Measurements from ENCODE around the gene SYCP1. TPM values are rescaled to one million over a fixed set of nuclear protein-coding genes. Genes with fewer than 3 reads are reported as not detected.

The SYCP1 gene
- total and polyA plus RNA-seq, 2 of the 13 experiments (the other 11 are each of a cell fraction or from before 2014, with no cell fraction given) = not detected

GRCh38 chr1:115023593-115023992, 168.9 kb downstream of the SYCP1 start:
- BruUV-seq (replicated peaks) = no TSS peak
- intact Hi-C loops (cut with micrococcal nuclease; ENCODE audit: unreplicated experiment) (no loop called here), in situ Hi-C loops (cut with HindIII; ENCODE audit: extremely low pct_ligation_motif_present, low pct_unique_long_range_greater_than_20kb) (no loop called here)
- DNase-seq (ENCODE audit: low spot score) = no peak
- no peak for ATAC-seq
- Histone ChIP-seq H3K27me3 (ENCODE audit: control insufficient read depth in 1 of 2, insufficient read depth in 2 of 2, low read length in 2 of 2) (no peaks in the 10 kb centered on the region), H3K36me3 (replicated peaks in 1 of 2; ENCODE audit: control insufficient read depth in 1 of 2, insufficient read depth in 2 of 2, low read length in 2 of 2) (no peaks in the 10 kb centered on the region), H2AFZ (ENCODE audit: low read length) (no peak overlapping the region), H3K79me2 (ENCODE audit: insufficient read depth, low read length) (no peaks in the 10 kb centered on the region), H4K20me1 (ENCODE audit: insufficient read depth, low read length) (no peaks in the 10 kb centered on the region), H3K27ac (ENCODE audit: extremely low read length, insufficient read depth, low read length) (no peak overlapping the region), H3K9me3 (ENCODE audit: low read length) (no peaks in the 10 kb centered on the region), H3K4me2 (ENCODE audit: low read depth, low read length) (no peak overlapping the region), H3K4me1 (ENCODE audit: insufficient read depth, low read length) (no peaks in the 10 kb centered on the region), H3K9ac (ENCODE audit: insufficient read depth, low read depth, low read length) (no peak overlapping the region), H3K4me3 (replicated peaks in 1 of 3; ENCODE audit: insufficient read depth in 1 of 3, low read depth in 2 of 3, low read length in 3 of 3) (no peak overlapping the region)
- CTCF ChIA-PET (ENCODE audit: low intra/inter-chr PET ratio, low total read pairs) = no interaction called here
- POLR2A ChIA-PET = no interaction called here
- TF ChIP-seq HDAC6 (IDR thresholded peaks at IDR 0.05; ENCODE audit: low read depth, low read length) (no peak), ZNF513 (CRISPR knock-in tag; conservative IDR thresholded peaks at IDR 0.05) (no peak), MAFK (conservative IDR thresholded peaks at IDR 0.05 in 1 of 2, IDR thresholded peaks at IDR 0.05 in 1 of 2; ENCODE audit: low read length in 2 of 2) (0 out of 4 replicates have a peak, but pooled peaks of 1 of the 2 experiments have one; percentile 4), ZNF83 (CRISPR knock-in tag; IDR thresholded peaks at IDR 0.05; ENCODE audit: borderline replicate concordance) (no peak)
- FAIRE-seq = no peak

DNA sequence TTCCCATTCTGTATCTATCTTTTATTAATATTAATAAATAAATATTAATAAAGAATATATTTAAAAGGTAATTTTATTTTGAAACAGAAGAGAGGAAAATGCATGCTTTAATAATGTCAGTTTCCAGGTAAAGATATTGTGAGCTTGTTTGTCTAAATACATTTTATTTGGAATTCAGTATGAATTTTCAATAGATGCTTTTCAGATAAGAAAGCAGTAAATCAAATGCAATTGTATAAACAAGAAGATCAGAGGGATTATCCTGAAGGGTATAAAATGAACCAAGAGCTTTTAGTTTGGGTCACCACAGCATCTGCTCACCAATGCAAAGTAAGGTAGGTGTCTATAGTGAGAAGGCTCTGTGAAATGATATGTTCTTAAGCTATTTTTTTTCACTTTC, 174.9 kb downstream of the SYCP1 start, which contains the start of gene TSHB:
Gene TSHB (plus strand): TSS at position 301 of the 400 bp plus-strand sequence. CDS start 3,537 bp downstream, outside the sequence.
- in situ Hi-C loops (cut with HindIII; ENCODE audit: extremely low pct_ligation_motif_present, low pct_unique_long_range_greater_than_20kb) (no loop called here), intact Hi-C loops (cut with micrococcal nuclease; ENCODE audit: unreplicated experiment) (no loop called here)
- no peak for ATAC-seq
- FAIRE-seq = no peak
- H2AFZ ChIP-seq (ENCODE audit: low read length) = no peak within 1 kb of the TSS
- BruUV-seq (replicated peaks) = no TSS peak
- H3K4me1 ChIP-seq (ENCODE audit: insufficient read depth, low read length) = no peaks in the 10 kb centered on the region
- no peaks in the 10 kb centered on the region for H3K79me2 ChIP-seq (ENCODE audit: insufficient read depth, low read length)
- ChIA-PET POLR2A (no interaction called here), CTCF (ENCODE audit: low intra/inter-chr PET ratio, low total read pairs) (no interaction called here)
- no peaks in the 10 kb centered on the region for H3K36me3 ChIP-seq (replicated peaks in 1 of 2; ENCODE audit: control insufficient read depth in 1 of 2, insufficient read depth in 2 of 2, low read length in 2 of 2)
- no peak for TF ChIP-seq ZNF614 (CRISPR knock-in tag; IDR thresholded peaks at IDR 0.05; ENCODE audit: borderline replicate concordance)
- TF ChIP-seq DPF2 (CRISPR knock-in tag; IDR thresholded peaks at IDR 0.05; ENCODE audit: borderline replicate concordance, low read depth) = no peak
- TF ChIP-seq, protein P1, sequence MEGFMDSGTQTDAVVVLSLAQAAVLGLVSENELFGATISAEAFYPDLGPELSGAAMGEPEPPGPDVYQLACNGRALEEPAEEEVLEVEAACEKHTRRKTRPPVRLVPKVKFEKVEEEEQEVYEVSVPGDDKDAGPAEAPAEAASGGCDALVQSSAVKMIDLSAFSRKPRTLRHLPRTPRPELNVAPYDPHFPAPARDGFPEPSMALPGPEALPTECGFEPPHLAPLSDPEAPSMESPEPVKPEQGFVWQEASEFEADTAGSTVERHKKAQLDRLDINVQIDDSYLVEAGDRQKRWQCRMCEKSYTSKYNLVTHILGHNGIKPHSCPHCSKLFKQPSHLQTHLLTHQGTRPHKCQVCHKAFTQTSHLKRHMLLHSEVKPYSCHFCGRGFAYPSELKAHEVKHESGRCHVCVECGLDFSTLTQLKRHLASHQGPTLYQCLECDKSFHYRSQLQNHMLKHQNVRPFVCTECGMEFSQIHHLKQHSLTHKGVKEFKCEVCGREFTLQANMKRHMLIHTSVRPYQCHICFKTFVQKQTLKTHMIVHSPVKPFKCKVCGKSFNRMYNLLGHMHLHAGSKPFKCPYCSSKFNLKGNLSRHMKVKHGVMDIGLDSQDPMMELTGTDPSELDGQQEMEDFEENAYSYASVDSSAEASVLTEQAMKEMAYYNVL (CRISPR knock-in tag; IDR thresholded peaks at IDR 0.05; ENCODE audit: borderline replicate concordance) = no peak
- no peak within 1 kb of the TSS for H3K27ac ChIP-seq (ENCODE audit: extremely low read length, insufficient read depth, low read length)
- no peak within 1 kb of the TSS for H3K9ac ChIP-seq (ENCODE audit: insufficient read depth, low read depth, low read length)
- H4K20me1 ChIP-seq (ENCODE audit: insufficient read depth, low read length) = no peaks in the 10 kb centered on the region
- no peaks in the 10 kb centered on the region for H3K9me3 ChIP-seq (ENCODE audit: low read length)
- no peak within 1 kb of the TSS for H3K4me3 ChIP-seq (replicated peaks in 1 of 3; ENCODE audit: insufficient read depth in 1 of 3, low read depth in 2 of 3, low read length in 3 of 3)
- no peak within 1 kb of the TSS for H3K4me2 ChIP-seq (ENCODE audit: low read depth, low read length)
- no peaks in the 10 kb centered on the region for H3K27me3 ChIP-seq (ENCODE audit: control insufficient read depth in 1 of 2, insufficient read depth in 2 of 2, low read length in 2 of 2)
- no peak for DNase-seq (ENCODE audit: low spot score)
